Stimulated activated CD8-positive, alpha-beta memory T cell treated with anti-CD3 and anti-CD28 coated beads, Interleukin-15, amount 100 ng/mL, for 24 hours (primary cell): ENCODE data around the gene STEAP3.

Experiments
- DNase-seq: peaks from one replicate; pipeline ENCODE4 v3.0.0-alpha.2; 2020; ENCODE audit warnings: low read depth

STEAP3 gene

GRCh38 chr2:119248311-119248710 lies 24.7 kb downstream of the STEAP3 start:
- DNase-seq, result no peak

DNA sequence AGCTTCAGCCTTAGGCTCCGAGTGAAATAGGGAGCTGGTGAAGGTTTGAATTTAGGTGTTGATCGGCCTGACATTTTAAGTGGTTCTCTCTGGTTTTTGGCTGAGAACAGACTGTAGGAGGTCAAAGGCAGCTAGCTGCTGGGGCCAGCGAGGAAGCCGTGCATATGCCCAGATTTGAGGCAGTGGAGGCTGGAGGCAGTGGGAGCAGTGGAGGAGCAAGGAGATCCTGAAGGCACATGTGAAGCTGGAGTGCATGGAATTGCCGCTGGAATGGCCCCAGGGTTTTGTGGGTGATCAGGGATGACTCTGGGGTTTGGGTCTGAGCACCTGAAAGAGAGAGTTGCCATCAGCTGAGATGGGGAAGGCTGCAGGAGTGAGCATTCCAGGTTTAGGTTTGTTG lies 25.1 kb downstream of the STEAP3 start:
- no peak for DNase-seq

GRCh38 chr2:119249311-119249710 lies 25.7 kb downstream of the STEAP3 start:
- DNase-seq, result no peak

GRCh38 chr2:119249855-119250717 lies 26.5 kb downstream of the STEAP3 start:
- DNase-seq, result no peak

- DNase-seq, result no peak
Observed at GRCh38 chr2:119250718-119251290, 27.2 kb downstream of the STEAP3 start.

- no peak for DNase-seq
Observed at GRCh38 chr2:119251652-119252051, 28.0 kb downstream of the STEAP3 start.

DNA sequence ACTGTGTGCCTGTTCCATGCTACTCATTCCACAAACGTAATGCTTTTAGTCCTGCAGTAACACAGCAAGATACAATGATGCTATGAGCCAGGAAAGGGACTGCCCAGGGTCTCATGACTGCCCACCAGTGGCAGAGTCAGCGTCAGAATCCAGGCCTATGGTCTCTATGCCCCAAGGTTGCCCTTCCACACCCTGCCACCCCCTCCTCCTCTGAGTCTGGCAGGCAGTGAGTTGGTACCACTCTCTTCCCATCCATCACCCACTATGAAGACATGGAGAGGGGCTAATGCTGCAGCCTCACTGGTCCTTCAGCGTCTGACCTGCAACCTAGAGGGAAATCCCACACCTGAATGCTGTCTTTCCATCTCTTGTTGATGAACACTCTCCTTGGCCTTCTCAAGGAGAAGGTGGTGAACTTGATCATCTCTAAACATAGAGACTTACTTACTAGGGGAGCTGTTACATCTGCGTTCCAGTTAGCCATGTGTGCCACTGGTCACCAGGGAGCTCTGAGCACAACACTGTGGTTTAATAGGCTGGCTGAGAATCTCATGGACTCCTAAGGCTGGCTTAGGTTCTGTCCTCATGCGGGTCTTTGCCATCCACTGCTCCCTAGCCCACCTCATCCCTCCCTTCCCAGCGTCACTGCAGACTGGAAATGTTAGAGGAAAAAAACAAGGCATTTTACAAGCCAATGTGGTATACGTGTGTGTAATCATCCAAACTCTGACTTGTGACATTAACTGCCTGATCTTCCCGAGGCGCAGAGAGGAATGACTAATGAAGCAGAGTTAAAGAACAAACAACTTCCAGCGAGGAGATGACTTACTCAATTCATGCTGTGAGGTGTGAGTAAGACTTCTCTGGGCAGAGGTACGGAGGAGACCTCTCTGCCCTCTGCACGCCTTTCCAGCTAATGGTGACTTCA lies 28.8 kb downstream of the STEAP3 start:
- DNase-seq, result no peak

DNA sequence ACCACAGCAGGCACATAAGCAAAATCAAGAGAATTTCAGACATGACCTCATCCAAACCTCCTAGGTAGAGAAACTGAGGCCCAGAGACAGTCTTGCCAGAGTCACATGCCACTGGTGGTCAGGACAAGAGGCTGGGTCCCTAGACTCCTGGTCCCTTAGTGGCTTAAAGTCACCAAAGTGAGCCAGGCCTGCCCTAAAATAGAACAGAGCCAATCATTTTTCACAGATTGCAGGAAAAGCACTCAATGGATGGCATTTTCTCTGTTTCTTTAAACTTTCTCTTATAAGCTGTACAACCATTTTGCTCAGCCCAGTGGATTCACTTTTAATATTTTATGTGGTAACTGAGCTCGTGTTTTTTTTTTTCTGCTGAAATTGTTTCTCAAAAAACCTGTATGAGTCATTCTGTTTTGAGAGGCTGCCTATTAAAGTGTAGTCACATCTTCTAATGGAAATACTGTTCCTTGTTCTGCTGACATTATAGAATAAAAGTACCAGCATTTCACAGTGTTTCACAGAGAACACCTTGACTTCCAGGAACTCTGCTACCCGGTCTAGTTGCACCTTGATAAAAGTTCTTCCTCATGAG lies 29.6 kb downstream of the STEAP3 start:
- no peak for DNase-seq

- DNase-seq, result no peak
Observed at GRCh38 chr2:119253760-119254600, 30.3 kb downstream of the STEAP3 start.

DNA sequence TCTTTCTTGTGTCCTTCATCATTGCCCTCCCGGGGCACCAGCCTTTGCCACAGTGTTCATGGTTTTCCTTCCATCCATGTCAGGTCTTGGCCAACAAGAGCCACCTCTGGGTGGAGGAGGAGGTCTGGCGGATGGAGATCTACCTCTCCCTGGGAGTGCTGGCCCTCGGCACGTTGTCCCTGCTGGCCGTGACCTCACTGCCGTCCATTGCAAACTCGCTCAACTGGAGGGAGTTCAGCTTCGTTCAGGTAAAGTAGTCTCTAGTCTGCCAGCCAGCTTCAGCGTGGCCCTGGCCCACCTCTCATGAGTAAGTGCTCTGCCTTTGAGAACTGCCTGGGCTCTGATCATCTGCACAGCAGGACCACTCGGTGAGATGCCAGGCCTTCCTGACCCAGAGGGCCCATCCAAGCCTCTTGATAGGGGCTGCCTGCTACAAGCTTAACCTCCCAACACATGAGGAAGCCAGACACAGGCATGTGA lies 31.0 kb downstream of the STEAP3 start:
- DNase-seq, result no peak

DNA sequence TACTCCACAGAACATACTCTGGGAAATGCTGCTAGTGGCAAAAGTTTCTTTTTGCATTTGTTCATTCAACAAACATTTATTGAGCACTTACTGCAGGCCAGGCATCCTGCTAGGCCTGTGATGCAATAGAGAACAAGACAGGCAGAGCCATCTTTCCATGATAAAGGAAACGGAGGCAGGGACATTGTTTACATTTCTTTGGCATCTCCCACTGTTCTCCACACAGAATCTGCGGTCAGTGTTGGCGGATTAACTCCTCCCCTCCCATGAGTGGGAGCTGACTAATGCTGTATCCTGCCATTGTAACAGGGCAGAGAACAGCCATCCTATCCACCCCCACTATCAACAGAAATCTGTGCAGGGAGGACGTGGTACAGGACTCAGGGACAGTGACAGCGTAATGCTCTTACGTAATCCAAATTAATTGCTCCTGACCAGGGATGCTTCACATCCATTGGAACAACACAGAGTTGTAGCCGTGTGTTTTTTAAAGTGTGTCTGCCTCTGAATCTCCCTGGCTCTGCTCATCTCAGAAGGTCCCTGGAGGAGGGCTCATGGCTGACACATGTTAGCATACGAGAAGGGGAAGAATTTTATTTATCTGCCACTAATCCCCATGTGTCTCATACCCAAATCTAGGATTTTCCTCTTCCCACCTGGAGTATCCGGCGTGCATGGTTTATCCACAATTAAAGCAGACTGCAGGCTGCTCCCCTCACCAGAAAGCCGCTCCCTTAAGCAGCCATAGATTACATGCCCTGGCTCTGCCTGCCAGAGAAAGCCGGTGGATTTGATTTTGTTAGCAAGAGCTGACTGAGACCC lies 32.3 kb downstream of the STEAP3 start:
- no peak for DNase-seq

DNA sequence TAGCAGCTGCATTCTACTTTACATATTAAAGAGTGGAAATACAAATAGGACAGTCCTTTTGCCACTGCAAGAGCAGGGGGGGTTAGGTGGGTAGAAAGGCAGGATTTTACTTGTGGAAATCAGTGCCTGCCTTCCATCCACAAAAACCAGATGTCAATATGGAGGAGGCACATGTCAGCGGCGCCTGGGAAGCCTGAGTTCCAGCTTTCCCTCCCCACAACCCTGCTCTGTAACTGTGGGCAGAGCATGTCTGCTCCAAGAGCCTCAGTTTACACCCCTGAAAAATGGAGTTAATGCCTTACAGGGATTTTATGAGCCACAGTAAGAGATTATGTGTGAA lies 32.9 kb downstream of the STEAP3 start:
- no peak for DNase-seq

DNA sequence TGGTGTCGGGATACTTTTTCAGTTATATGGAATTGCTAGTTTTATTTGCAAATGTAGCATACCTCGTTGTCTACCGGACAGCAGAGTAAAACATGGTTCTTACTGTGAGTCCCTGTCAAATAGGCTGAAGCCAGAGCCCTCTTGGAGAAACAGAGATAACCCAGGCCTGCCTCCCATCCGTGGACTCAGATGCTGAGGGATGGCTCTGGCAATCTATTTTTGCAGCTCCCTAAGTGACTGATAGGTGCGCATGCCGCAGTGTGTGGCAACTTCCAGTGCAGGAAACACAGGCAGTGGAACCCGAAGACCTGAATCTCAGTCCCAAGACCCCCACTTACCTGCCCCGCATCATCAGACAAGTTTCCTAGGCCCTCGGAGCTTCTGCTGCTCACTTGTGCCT lies 33.6 kb downstream of the STEAP3 start:
- no peak for DNase-seq

- no peak for DNase-seq
Observed at GRCh38 chr2:119259296-119259860, 35.7 kb downstream of the STEAP3 start.

- DNase-seq, result no peak
Observed at GRCh38 chr2:119260646-119261492, 37.2 kb downstream of the STEAP3 start.

DNA sequence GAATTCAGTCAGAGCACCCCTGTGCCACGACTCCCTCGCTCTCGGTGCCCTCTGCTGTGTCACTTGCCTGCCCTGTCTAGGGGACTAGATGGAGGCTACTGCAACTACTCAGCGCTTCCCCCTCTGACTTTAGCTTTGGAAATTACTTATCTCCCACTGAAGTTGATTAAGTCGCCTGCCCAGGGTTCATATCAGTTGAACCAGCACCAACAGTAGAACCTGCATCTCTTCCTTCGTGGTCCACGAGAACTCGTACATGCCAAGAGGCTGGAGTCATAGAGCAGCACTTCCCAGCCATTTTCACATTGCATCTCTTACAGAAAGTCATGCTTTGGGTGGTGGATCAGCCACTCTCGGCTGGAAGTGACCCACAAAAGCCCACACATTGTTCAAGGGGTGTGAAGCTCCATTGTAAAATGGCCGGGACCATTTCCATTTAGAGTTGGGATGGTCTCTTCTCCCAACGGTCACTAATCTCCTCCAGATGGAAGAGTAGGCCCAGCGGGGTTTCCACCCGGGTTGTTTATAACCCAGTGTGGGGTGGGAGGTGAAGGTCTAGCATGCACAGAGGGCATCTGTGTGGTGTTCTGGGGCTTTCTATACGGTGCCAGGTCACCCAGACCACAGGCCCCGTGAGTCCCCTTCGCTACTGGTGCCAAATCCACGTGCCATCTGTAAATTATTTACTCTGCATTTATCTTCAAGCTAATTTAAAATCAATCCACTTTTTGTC lies 38.0 kb downstream of the STEAP3 start:
- DNase-seq, result no peak

DNA sequence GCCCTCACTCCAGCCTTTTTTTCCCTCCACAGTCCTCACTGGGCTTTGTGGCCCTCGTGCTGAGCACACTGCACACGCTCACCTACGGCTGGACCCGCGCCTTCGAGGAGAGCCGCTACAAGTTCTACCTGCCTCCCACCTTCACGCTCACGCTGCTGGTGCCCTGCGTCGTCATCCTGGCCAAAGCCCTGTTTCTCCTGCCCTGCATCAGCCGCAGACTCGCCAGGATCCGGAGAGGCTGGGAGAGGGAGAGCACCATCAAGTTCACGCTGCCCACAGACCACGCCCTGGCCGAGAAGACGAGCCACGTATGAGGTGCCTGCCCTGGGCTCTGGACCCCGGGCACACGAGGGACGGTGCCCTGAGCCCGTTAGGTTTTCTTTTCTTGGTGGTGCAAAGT lies 39.4 kb downstream of the STEAP3 start:
- no peak for DNase-seq

GRCh38 chr2:119263656-119264055 lies 40.0 kb downstream of the STEAP3 start:
- no peak for DNase-seq
